SH-SY5Y (cell line): ENCODE results near the gene NRP1.

Experiments used
- GATA2 ChIP-seq: IDR thresholded peaks from 2 replicates; pipeline ENCODE4 v1.6.1; 2011; ENCODE audit warnings: mild to moderate bottlenecking, low read depth, low read length
- GATA3 ChIP-seq: IDR thresholded peaks from 2 replicates; pipeline ENCODE4 v1.6.1; 2011; ENCODE audit warnings: low read depth, mild to moderate bottlenecking, low read length, moderate library complexity

Gene NRP1

DNA sequence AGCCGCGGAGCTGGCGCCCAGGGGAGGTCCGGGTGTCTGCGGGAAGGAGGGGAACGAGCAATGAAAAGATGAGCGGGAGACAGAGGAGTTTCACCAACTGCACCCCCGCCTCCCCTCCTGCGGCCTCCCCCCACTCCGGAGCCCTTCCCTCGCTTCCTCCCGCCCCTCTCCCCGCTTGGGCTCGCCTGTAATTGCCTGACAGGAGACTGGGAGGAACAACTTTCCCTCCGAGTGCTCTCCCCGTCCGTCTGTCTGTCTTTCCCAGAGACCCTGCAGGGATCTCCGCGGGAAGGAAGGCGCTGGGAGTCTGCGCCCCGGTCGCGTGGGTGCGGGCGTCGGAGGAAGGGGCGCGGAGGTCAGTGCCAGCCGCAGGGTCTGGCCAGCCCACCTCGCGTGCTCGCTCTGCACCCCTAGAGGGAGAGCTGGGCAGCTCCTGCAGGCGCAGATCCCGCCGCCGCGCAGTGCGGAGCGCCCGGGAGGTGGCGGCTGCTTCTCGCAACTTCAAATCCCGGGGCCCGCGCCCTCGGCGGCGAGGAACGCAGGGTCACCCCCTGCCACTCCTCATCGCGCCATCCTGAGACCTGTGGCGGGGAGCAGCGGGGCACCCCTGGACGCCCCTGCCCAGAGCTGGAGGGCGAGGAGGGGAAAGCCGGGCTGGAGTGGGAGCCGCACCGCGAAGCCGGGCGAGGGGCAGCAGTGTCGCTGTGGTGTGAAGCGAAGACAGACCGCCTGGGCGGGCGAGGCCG lies 511 bp upstream of the NRP1 start:
- TF ChIP-seq GATA2 = no peak
- no peak for TF ChIP-seq GATA3

DNA sequence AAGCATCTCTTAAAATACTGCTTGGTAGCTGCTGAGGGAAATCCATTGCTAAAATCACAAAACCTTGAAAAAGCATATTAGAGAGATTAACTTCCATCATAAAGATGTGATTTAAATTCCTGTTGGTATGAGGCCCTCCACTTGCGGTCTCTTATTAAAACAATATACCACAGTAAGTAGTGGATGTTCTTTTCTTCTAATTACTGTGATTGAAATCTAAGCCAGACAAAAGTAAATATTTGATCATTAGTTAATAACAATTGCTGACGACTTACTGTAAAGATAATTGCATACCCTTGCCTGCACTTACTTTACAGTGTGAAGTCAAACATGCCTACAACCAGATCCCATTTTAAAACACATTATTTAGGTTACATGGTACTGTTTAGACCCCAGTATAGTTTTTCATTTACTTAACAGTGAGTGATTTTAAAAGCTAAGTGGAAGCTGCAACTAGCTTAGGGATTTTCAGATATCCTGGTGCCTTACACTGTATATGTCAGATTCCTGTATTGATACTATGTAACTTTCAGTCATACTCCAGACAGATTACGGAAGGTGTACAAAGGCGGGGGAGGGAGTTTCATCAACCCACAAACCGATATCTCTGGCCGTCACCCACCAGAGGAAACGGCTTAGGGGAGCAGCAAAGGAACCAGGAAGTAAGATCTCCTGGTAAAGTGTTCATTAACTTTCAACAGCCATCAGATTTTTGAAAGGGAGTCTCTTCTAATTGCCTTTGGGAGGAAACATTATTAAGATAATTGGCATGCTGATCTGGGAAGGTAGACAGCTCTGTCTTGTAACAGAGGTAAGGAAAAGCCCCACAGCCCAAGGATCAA lies 986 bp downstream of the NRP1 start:
- TF ChIP-seq GATA3 (no peak), GATA2 (no peak)

DNA sequence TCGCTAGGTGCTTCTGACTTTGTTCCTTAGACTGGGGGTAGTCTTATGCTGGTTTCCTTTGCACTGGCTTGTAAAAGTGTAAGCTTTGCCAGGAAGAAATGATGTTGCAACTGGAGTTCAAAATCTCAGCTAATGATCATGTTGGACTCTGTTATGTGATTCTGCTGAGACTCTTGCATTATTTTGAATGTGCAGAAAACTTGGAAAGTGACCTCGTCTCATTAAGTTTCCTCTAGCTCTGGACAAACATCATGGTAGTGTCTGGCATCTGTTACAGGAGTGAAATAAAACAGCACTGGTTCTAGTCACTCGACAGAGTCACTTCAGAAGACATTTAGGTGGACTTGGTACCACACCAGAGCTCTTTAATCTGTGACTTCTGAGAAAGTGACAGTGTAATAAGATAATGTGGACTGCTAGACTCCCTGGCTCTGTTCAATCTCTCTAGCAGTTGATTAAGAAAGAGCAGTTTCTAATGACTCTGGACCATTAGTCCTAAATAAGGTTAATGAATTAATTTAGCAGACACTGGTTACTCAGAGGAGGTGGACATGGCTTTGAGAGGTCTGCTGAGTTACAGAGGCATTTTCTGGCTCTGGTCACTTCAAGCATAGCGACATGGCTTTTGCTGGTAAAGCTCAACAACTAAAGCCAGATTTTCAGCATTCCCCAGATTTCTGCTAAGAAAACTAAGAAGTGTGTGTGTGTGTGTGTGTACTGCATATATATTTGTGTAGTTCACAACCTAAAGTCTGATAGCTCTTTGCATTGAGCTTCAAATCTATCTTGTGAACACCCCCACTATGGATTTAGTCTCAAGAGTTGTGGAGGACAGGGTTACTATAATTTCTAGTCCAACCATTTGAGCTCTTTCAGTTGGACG lies 2.0 kb downstream of the NRP1 start:
- TF ChIP-seq GATA2 = no peak
- no peak for TF ChIP-seq GATA3

DNA sequence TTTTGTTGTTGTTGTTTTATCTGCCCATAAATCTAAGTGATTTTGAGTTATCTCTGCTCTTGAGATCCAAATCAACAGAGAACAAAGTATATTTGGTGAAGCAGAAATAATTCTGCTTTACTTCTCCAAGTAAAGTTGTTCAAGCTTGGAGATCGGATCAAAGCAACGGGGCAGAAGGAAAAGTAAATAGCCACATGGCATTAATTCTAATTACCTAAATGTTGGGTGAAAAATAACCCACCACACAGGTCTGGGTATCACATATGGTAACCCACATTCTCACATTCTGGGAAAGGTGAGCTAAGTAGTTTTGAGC lies 3.1 kb downstream of the NRP1 start:
- no peak for TF ChIP-seq GATA3

DNA sequence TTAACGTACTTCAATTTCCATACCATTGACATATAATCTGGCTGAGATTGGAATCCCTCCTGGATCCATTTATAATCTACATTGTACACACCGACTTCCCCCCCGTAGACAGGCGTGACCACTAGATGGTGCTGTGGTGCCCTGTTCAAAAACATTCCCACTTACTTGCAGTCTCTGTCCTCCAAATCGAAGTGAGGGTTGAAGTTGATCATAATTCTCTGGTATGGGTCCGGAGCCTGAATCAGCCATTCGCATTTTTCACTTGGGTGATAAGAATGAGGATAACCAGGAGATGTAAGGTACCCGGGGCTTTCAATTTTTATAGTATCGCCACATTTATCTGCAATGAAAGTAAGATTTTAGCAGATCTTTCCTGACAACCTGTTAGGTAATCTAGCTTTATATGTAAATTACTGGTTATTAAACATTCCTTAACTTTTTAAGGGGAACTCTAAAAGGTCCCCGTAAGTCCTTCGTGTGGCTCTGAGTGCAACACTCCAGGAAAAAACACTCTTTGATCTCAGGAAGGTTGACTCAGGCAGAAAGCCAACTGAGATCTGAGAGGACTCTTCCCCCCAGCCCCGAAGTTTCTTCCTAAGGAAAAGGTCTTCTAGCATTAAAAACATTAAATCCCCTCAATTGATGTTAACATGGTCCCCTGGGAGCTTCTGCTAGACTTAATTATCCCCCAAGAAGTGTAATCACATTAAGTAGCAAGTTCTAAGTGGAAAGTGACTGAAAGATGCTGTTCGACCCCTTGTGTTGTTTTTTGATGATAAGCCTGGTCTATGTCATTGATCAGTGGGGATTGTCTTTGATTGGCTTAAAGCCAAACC lies 3.7 kb downstream of the NRP1 start:
- TF ChIP-seq GATA3 = no peak
- no peak for TF ChIP-seq GATA2

DNA sequence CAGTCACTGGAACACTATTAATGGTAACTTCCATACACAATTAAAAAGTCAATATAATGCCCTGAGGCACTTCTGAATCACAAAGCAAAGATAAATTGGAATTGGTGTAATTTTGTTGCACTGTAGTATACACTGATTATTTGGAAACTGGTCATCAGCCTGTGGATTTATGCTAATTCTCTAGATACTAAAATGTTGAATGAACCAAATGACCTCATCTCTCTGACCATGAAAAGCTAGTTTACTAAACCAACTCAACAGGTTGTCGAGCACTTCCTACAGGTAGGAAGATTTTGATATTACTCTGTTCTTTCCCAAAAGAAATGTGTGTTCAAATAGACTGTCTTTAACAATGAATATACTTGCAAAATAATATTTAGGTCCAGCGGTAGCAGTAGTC lies 5.3 kb downstream of the NRP1 start:
- TF ChIP-seq GATA2 (no peak), GATA3 (no peak)

GRCh38 chr10:33328253-33328652 lies 6.2 kb downstream of the NRP1 start:
- TF ChIP-seq GATA2 (no peak), GATA3 (no peak)

DNA sequence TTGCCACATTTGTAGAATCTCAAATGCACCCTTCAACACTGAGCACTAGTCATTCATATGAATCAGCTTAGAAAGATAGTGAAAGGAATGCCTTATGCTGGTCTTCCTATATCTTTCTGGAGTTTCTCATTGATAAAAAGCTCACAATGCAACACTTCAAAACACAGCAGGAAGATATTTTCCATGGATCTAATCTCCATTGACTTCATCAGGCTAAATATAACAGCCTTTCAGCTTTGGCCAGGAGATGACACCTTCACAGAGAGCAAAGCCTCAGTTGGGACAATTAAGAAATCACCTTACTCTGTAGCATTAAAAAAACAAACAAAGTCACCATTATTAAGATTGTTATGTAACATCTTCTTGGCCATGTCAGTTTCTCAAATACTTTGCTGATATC lies 6.7 kb downstream of the NRP1 start:
- no peak for TF ChIP-seq GATA3
- TF ChIP-seq GATA2 = no peak

DNA sequence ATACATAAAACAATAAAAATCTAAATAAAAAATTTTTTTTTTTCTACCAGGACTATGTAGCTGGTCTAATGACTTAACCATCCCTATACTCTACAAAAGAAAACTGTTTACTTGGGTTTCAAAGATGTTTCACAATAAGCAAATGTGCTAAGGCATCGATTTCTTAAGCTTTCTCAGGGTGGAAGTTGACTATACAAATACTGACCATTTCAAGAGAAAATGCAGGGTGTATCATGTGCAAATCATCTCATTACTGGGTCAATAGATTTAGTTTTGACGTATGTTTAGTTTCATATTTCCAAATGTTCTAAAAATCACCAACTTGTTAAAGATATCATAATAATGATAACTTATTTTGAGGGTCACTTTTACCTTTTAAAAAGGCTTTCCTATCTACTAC lies 7.5 kb downstream of the NRP1 start:
- TF ChIP-seq GATA2 (no peak), GATA3 (no peak)

- no peak for TF ChIP-seq GATA2
- TF ChIP-seq GATA3 = no peak
Measured at GRCh38 chr10:33325929-33326328, 8.5 kb downstream of the NRP1 start.

- TF ChIP-seq GATA2 (no peak), GATA3 (no peak)
Measured at GRCh38 chr10:33323721-33324120, 10.7 kb downstream of the NRP1 start.

GRCh38 chr10:33321516-33321915 lies 13.0 kb downstream of the NRP1 start:
- TF ChIP-seq GATA3 = no peak
- no peak for TF ChIP-seq GATA2

GRCh38 chr10:33320288-33320687 lies 14.2 kb downstream of the NRP1 start:
- TF ChIP-seq GATA2 (no peak), GATA3 (no peak)

GRCh38 chr10:33315891-33316290 lies 18.6 kb downstream of the NRP1 start:
- no peak for TF ChIP-seq GATA3
- TF ChIP-seq GATA2 = no peak

DNA sequence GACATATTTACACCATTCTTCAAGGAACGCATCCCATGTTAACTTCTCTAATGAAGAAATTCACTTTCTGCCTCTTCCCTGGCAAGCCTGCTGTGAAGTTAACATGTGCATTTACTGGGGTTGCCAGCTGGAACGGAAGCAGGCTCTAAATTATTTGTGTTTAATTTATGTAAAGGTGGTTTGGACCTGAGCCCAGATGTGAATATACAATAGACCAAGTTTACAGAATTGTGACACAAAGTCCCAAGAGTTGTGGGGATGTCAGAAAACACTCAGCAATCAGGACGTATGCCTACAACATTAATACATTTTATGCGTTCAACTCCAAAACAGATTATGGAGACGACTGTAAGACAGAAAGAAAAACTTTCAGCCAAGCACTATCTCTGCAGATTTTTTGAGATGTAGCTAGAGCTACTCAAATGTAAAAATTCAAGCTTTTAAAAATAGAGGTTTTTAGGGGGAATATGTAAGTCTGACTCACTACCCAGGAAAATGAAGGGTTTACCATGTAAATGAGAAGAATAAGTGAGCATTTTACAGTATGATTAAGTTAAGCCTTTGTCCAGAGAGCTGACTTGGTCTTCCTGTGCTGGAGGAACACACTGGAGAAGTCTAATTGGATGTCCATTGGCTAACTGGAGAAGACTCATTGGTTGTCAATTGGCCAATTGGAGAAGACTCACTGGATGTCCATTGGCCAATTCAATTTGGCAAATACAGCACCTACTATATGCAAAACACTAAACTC lies 19.5 kb downstream of the NRP1 start:
- TF ChIP-seq GATA3 (no peak), GATA2 (no peak)
